ENCODE results near the gene FOXN4. TPM values are rescaled to one million over a fixed set of nuclear protein-coding genes. Genes with fewer than 3 reads are reported as not detected.

Gene FOXN4
- total RNA-seq, 4 donors from 2014 or later, result not detected

DNA sequence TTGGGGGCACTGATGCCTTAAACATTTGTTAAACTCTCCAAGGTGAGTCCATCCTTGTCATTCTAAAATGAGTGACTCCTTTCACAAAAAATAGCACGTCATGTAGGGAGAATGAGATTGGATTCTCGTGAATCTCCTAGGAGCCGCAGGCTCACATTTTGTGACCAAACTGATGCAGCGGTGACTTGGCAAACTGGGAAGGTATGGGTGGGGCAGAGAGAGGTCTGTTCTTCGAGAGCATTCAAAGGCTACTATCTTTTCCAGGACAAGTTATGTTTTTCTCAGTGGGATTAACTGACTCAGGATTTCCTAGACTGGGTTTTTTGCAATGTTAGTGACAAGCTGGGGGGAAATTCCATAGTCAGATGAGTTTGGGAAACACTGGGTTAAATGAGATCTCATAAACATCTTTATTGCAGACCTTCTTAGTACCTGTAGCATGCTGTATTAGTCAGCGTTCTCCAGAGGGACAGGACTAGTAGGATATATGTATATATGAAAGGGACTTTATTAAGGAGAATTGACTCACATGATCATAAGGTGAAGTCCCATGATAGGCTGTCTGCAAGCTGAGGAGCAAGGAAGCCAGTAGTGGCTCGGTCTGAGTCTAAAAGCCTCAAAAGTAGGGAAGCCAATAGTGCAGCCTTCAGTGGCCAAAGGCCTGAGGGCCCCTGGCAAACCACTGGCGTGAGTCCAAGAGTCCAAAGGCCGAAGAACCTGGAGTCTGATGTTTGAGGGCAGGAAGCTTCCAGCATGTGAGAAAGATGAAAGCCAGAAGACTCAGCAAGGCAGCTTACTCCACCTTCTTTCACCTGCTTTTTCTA, 61.0 kb downstream of the FOXN4 start:
- DNase-seq (no peak), ATAC-seq (no peak)
- intact Hi-C loops (cut with DNase I; ENCODE audit: low total_unique reads) (no loop called here), in situ Hi-C loops (cut with MboI; ENCODE audit: low sequenced_read_pairs in 4 of 4) (no loop called here)
- Histone ChIP-seq H3K4me3 (no peak overlapping the region), H3K4me1 (peaks cover 0 to 15% of the 10 kb centered on the region in 2 donors), H3K27me3 (no peaks in the 10 kb centered on the region), H3K36me3 (peaks cover 17 to 100% of the 10 kb centered on the region in 2 donors), H3K9me3 (no peaks in the 10 kb centered on the region), H3K27ac (peak overlapping the region in 3 of 4 donors; percentile 22 to 56 (median 49))
- TF ChIP-seq POLR2A (IDR thresholded peaks at IDR 0.05) (no peak), CTCF (IDR thresholded peaks at IDR 0.05 in 4 of 5, conservative IDR thresholded peaks at IDR 0.05 in 1 of 5) (no peak)

DNA sequence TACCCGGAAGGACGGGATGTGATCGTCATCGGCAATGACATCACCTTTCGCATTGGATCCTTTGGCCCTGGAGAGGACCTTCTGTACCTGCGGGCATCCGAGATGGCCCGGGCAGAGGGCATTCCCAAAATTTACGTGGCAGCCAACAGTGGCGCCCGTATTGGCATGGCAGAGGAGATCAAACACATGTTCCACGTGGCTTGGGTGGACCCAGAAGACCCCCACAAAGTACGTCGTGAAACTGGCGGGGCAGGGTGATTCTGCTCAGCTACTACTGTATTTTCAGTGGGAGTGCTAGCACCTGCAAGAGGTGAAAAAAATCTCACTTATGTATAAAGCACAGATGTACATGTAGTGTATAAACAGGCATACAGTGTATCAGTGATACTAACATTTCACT, 62.9 kb downstream of the FOXN4 start:
- intact Hi-C loops (cut with DNase I; ENCODE audit: low total_unique reads) (no loop called here), in situ Hi-C loops (cut with MboI; ENCODE audit: low sequenced_read_pairs in 4 of 4) (no loop called here)
- H3K27me3 ChIP-seq, result no peaks in the 10 kb centered on the region
- H3K36me3 ChIP-seq, result peaks cover 15 to 100% of the 10 kb centered on the region in 2 donors
- no peak overlapping the region for H3K27ac ChIP-seq
- H3K4me1 ChIP-seq, result peaks cover 0 to 3% of the 10 kb centered on the region in 2 donors
- DNase-seq (no peak), ATAC-seq (no peak)
- no peak overlapping the region for H3K4me3 ChIP-seq
- TF ChIP-seq POLR2A (IDR thresholded peaks at IDR 0.05) (no peak), CTCF (IDR thresholded peaks at IDR 0.05 in 4 of 5, conservative IDR thresholded peaks at IDR 0.05 in 1 of 5) (no peak)
- H3K9me3 ChIP-seq, result no peaks in the 10 kb centered on the region

DNA sequence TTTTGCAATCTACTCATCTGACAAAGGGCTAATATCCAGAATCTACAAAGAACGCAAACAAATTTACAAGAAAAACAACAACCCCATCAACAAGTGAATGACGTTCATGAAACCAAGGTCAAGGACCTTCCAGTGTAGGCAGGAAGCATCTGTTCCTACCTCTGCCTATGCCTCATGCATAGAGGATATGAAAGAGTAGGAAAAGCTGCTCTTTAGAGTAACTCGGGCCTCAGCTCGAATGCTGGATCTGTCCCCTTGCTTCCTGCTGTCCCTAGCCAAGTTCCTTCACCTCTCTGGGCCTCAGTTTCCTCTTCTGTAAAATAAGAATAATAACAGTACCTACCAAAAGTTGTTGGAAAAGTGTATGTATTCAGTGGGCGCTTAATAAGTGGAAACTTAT, 65.0 kb downstream of the FOXN4 start:
- ATAC-seq (no peak), DNase-seq (no peak)
- peaks cover 24 to 100% of the 10 kb centered on the region in 2 donors for H3K36me3 ChIP-seq
- no peaks in the 10 kb centered on the region for H3K4me1 ChIP-seq
- no peak overlapping the region for H3K4me3 ChIP-seq
- intact Hi-C loops (cut with DNase I; ENCODE audit: low total_unique reads) (no loop called here), in situ Hi-C loops (cut with MboI; ENCODE audit: low sequenced_read_pairs in 4 of 4) (no loop called here)
- TF ChIP-seq POLR2A (IDR thresholded peaks at IDR 0.05) (peak in 1 of 2 donors; percentile 5), CTCF (IDR thresholded peaks at IDR 0.05 in 4 of 5, conservative IDR thresholded peaks at IDR 0.05 in 1 of 5) (no peak)
- H3K9me3 ChIP-seq, result no peaks in the 10 kb centered on the region
- peak overlapping the region in 1 of 4 donors; percentile 28 for H3K27ac ChIP-seq
- H3K27me3 ChIP-seq, result no peaks in the 10 kb centered on the region

GRCh38 chr12:109241936-109242335, 67.1 kb downstream of the FOXN4 start:
- Histone ChIP-seq H3K9me3 (no peaks in the 10 kb centered on the region), H3K36me3 (peaks cover 29 to 99% of the 10 kb centered on the region in 2 donors), H3K27ac (no peak overlapping the region), H3K4me3 (no peak overlapping the region), H3K4me1 (no peaks in the 10 kb centered on the region), H3K27me3 (no peaks in the 10 kb centered on the region)
- intact Hi-C loops (cut with DNase I; ENCODE audit: low total_unique reads), result no loop called here
- TF ChIP-seq POLR2A (IDR thresholded peaks at IDR 0.05), result no peak
- TF ChIP-seq CTCF (IDR thresholded peaks at IDR 0.05 in 4 of 5, conservative IDR thresholded peaks at IDR 0.05 in 1 of 5), result no peak
- in situ Hi-C loops (cut with MboI; ENCODE audit: low sequenced_read_pairs in 4 of 4), result no loop called here
- DNase-seq (no peak), ATAC-seq (no peak)

Data from gastrocnemius medialis (tissue), 4 donors.